Activated T-cell treated with anti-CD3 and anti-CD28 coated beads, Interleukin-2, amount 50 U/mL, for 24 hours (primary cell): ENCODE data around the gene BMERB1.
"Not testable (repeated sequence)": the region's sequence is repeated elsewhere in the genome, so short reads cannot be mapped to it uniquely, and the experiment has no call there.

Experiments
- DNase-seq: peaks from one replicate; pipeline ENCODE4 v3.0.0-alpha.2; 2020
- H3K27ac Mint-ChIP-seq: 2 replicates; pipeline ENCODE4 v1.8.0; 2020; ENCODE audit warnings: mild to moderate bottlenecking, mixed read lengths
- H3K27me3 Mint-ChIP-seq: 2 replicates; pipeline ENCODE4 v1.8.0; 2020; ENCODE audit warnings: mixed read lengths
- H3K36me3 Mint-ChIP-seq: 2 replicates; pipeline ENCODE4 v1.8.0; 2020; ENCODE audit warnings: low read depth, mixed read lengths
- H3K4me1 Mint-ChIP-seq: 2 replicates; pipeline ENCODE4 v1.8.0; 2020; ENCODE audit warnings: low read depth, mixed read lengths
- H3K4me3 Mint-ChIP-seq: 2 replicates; pipeline ENCODE4 v1.8.0; 2020; ENCODE audit warnings: mild to moderate bottlenecking, moderate library complexity, mixed read lengths
- H3K9me3 Mint-ChIP-seq: 2 replicates; pipeline ENCODE4 v1.8.0; 2020; ENCODE audit warnings: mixed read lengths

The BMERB1 gene

DNA sequence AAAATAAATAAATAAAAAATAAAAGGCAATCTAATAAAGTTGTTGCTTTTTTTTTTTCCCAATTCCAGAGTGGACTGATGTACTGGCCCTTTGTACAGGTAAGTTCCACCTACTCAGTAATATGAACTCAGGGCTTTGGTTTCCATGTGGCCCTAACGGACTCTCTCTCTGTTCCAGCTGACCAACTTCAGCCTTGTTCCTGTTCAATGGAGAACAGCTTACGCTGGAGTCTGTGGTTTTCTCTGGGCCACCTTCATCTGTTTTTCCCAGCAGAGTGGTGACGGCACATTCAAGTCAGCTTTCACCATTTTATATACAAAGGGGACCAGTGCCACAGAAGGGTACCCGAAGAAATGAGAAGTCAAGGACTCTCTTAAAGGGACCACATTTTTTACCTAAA lies 26.6 kb upstream of the BMERB1 start:
- H3K27me3 Mint-ChIP-seq, H3K4me3 Mint-ChIP-seq, H3K4me1 Mint-ChIP-seq, H3K27ac Mint-ChIP-seq, H3K9me3 Mint-ChIP-seq, H3K36me3 Mint-ChIP-seq, DNase-seq: not testable (repeated sequence)

- not testable (repeated sequence) for H3K27me3 Mint-ChIP-seq, H3K27ac Mint-ChIP-seq, H3K4me1 Mint-ChIP-seq, DNase-seq, H3K4me3 Mint-ChIP-seq, H3K9me3 Mint-ChIP-seq, H3K36me3 Mint-ChIP-seq
Measured at GRCh38 chr16:15409476-15409875, 24.9 kb upstream of the BMERB1 start.

- peaks cover 6% of the 10 kb centered on the region for H3K27me3 Mint-ChIP-seq
- H3K36me3 Mint-ChIP-seq: no peaks in the 10 kb centered on the region
- H3K4me1 Mint-ChIP-seq: peaks cover 5% of the 10 kb centered on the region
- H3K27ac Mint-ChIP-seq: no peak overlapping the region
- no peak overlapping the region for H3K4me3 Mint-ChIP-seq
- DNase-seq: no peak
- no peaks in the 10 kb centered on the region for H3K9me3 Mint-ChIP-seq
Measured at GRCh38 chr16:15415511-15415985, 18.8 kb upstream of the BMERB1 start.

DNA sequence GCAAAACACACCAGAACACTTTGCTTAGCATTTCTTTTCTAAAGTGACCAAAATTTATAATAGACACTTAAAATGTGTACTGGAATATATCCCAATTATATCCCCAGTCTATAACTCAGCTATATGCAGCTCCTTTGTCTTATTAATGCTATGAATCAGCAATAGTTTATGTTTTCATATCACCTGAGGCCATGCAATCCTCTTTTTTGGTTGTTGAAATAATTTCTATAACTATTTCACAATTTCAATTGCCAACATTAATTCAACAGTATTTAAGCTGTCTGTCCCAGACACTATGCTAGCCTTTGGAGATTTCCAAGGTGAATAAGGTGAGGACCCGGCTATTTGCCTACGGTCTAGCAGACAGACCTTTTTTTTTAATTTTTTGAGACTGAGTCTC lies 17.2 kb upstream of the BMERB1 start:
- Mint-ChIP-seq H3K27me3 (peaks cover 6% of the 10 kb centered on the region), H3K36me3 (no peaks in the 10 kb centered on the region), H3K4me3 (no peak overlapping the region), H3K9me3 (no peaks in the 10 kb centered on the region), H3K27ac (no peak overlapping the region), H3K4me1 (peaks cover 5% of the 10 kb centered on the region)
- no peak for DNase-seq

GRCh38 chr16:15418206-15418605 lies 16.2 kb upstream of the BMERB1 start:
- no peaks in the 10 kb centered on the region for H3K9me3 Mint-ChIP-seq
- H3K4me1 Mint-ChIP-seq: peaks cover 5% of the 10 kb centered on the region
- no peak overlapping the region for H3K27ac Mint-ChIP-seq
- H3K4me3 Mint-ChIP-seq: no peak overlapping the region
- H3K36me3 Mint-ChIP-seq: no peaks in the 10 kb centered on the region
- H3K27me3 Mint-ChIP-seq: peaks cover 8% of the 10 kb centered on the region
- no peak for DNase-seq

- not testable (repeated sequence) for H3K4me3 Mint-ChIP-seq, H3K9me3 Mint-ChIP-seq, H3K27ac Mint-ChIP-seq, DNase-seq, H3K4me1 Mint-ChIP-seq, H3K36me3 Mint-ChIP-seq
- peaks cover 23% of the 10 kb centered on the region for H3K27me3 Mint-ChIP-seq
Measured at GRCh38 chr16:15421696-15422095, 12.7 kb upstream of the BMERB1 start.

- no peaks in the 10 kb centered on the region for H3K4me1 Mint-ChIP-seq
- H3K9me3 Mint-ChIP-seq: no peaks in the 10 kb centered on the region
- no peak overlapping the region for H3K27ac Mint-ChIP-seq
- H3K36me3 Mint-ChIP-seq: no peaks in the 10 kb centered on the region
- H3K4me3 Mint-ChIP-seq: no peak overlapping the region
- peaks cover 23% of the 10 kb centered on the region for H3K27me3 Mint-ChIP-seq
- no peak for DNase-seq
Measured at GRCh38 chr16:15422222-15422621, 12.2 kb upstream of the BMERB1 start.

- no peaks in the 10 kb centered on the region for H3K36me3 Mint-ChIP-seq
- DNase-seq: no peak
- H3K4me3 Mint-ChIP-seq: no peak overlapping the region
- no peaks in the 10 kb centered on the region for H3K9me3 Mint-ChIP-seq
- H3K4me1 Mint-ChIP-seq: peaks cover 3% of the 10 kb centered on the region
- H3K27me3 Mint-ChIP-seq: peaks cover 17% of the 10 kb centered on the region
- H3K27ac Mint-ChIP-seq: no peak overlapping the region
Measured at GRCh38 chr16:15425861-15426260, 8.5 kb upstream of the BMERB1 start.

- Mint-ChIP-seq H3K4me3 (no peak overlapping the region), H3K4me1 (peaks cover 3% of the 10 kb centered on the region), H3K9me3 (no peaks in the 10 kb centered on the region), H3K36me3 (no peaks in the 10 kb centered on the region), H3K27ac (no peak overlapping the region), H3K27me3 (peaks cover 17% of the 10 kb centered on the region)
- DNase-seq: no peak
Measured at GRCh38 chr16:15426796-15427195, 7.6 kb upstream of the BMERB1 start.

GRCh38 chr16:15427648-15428239 lies 6.6 kb upstream of the BMERB1 start:
- Mint-ChIP-seq H3K4me3 (no peak overlapping the region), H3K27me3 (peaks cover 17% of the 10 kb centered on the region), H3K9me3 (no peaks in the 10 kb centered on the region), H3K27ac (no peak overlapping the region), H3K4me1 (peaks cover 3% of the 10 kb centered on the region), H3K36me3 (no peaks in the 10 kb centered on the region)
- peak; percentile 62 for DNase-seq

- H3K27ac Mint-ChIP-seq, H3K36me3 Mint-ChIP-seq, H3K4me3 Mint-ChIP-seq, DNase-seq, H3K9me3 Mint-ChIP-seq: not testable (repeated sequence)
- H3K4me1 Mint-ChIP-seq: peaks cover 18% of the 10 kb centered on the region
- peaks cover 20% of the 10 kb centered on the region for H3K27me3 Mint-ChIP-seq
Measured at GRCh38 chr16:15430884-15431283, 3.5 kb upstream of the BMERB1 start.

GRCh38 chr16:15434079-15434424 lies 336 bp upstream of the BMERB1 start:
- H3K4me3 Mint-ChIP-seq: peak overlapping the region; percentile 88
- H3K27me3 Mint-ChIP-seq: peaks cover 25% of the 10 kb centered on the region
- no peaks in the 10 kb centered on the region for H3K9me3 Mint-ChIP-seq
- H3K4me1 Mint-ChIP-seq: peaks cover 16% of the 10 kb centered on the region
- H3K36me3 Mint-ChIP-seq: peaks cover 5% of the 10 kb centered on the region
- no peak overlapping the region for H3K27ac Mint-ChIP-seq
- DNase-seq: no peak

DNA sequence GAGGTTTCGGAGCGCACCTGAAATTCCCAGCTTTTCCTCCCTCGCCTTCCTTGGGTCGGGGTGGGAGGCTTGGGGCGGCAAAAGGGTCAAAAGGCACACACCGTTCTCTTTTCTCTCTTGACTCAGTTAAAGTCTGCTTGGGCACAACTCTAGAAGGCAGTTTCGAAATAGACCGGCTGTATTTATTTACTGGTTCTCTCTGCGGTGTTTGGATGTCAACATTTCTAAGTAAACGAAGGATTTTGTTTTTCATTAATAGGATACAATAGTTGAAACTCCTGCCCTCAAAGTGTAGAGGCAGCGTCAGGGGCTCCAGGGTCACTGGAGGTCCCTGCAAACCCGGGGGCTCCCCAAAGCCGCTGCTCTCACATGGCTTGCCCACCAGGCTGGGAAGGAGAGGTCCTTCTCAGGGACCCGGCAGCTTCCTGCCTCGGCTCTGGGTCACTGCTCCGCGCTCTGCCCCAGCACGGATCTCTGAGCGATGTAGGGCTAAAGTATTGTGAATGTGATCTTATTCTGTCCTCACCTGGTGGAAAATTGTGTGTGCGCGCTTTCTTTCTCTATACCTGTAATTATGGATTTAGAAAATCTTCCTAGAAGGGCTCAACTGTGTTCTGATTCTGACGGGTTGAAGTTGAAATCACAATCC lies 952 bp downstream of the BMERB1 start:
- Mint-ChIP-seq H3K9me3 (no peaks in the 10 kb centered on the region), H3K27me3 (peaks cover 25% of the 10 kb centered on the region), H3K4me3 (peak overlapping the region; percentile 88), H3K36me3 (peaks cover 5% of the 10 kb centered on the region), H3K27ac (no peak overlapping the region), H3K4me1 (peaks cover 23% of the 10 kb centered on the region)
- no peak for DNase-seq

- H3K4me1 Mint-ChIP-seq: peaks cover 23% of the 10 kb centered on the region
- H3K36me3 Mint-ChIP-seq: peaks cover 5% of the 10 kb centered on the region
- DNase-seq: no peak
- no peaks in the 10 kb centered on the region for H3K9me3 Mint-ChIP-seq
- peaks cover 21% of the 10 kb centered on the region for H3K27me3 Mint-ChIP-seq
- no peak overlapping the region for H3K27ac Mint-ChIP-seq
- H3K4me3 Mint-ChIP-seq: no peak overlapping the region
Measured at GRCh38 chr16:15439102-15439501, 4.7 kb downstream of the BMERB1 start.

DNA sequence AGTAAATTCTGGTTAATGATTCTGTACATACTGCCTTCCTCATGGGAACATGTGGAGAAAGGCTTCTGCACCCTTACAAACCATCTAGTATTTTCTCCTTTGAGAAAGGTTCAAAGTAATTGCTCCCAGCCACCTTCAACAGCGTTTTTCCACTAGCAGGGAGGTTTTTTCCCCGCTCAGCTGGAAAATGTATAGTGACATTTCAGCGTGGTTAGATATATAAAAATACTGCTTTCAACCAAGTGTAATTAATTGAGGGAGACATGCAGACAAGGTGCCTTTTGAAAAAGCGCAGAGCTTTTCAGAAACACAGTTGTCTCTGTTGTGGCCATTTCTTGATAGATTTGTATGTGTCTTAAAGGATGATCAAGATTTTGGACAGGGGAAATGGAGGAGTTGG lies 5.1 kb downstream of the BMERB1 start:
- Mint-ChIP-seq H3K4me1 (peaks cover 21% of the 10 kb centered on the region), H3K27ac (no peak overlapping the region), H3K4me3 (no peak overlapping the region), H3K27me3 (peaks cover 17% of the 10 kb centered on the region), H3K9me3 (no peaks in the 10 kb centered on the region), H3K36me3 (peaks cover 3% of the 10 kb centered on the region)
- DNase-seq: no peak
